Measurements from ENCODE around the gene PACSIN1. TPM values are rescaled to one million over a fixed set of nuclear protein-coding genes. Genes with fewer than 3 reads are reported as not detected.

The PACSIN1 gene
- total RNA-seq, 1 experiment from 2014 or later = 7.0 TPM

DNA sequence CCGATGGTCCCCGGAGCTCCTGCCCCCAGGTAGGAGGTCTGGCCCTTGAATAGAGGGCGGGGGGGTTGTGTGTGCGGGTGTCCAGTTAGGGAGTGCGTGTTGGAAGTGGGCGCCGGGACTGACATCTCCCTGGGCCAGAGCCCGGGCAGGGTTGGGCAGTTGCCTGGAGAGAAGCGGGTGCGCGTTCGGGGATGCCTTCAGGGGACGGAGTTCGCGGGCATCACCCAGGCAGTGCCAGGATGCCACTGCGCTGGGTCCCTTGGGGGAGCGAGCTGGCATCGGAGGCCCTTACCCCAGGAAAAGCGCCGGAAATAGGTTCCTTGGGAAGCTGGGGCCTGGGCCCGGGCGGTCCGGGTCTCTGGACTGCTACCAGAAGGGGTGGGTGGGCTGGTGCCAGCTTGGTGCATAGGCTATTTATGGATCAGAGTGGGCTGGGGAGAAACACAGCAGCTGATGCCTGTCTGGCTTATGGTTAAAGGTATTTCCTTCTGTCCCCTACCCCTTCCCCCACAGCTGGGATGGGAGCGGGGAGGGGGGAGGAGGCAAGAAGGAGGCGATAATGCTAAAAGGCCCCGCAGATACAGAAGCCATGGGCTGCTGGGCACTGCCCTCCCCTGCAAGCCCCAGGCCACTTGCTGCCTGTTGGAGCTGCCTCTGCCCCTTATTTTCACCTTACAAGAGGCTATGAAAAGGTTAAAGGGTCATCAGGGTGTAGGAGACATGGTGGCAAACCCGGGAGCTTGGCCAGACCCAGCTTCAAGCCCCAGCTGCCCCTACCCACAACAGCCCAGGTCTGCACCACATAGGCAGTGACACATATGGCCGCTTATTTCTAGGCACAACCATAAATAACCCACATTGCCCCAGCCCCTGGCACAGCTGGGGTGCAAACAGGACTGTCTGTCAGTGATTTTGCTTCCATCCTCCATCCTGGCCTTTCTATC, 638 bp downstream of the PACSIN1 start:
- no peaks in the 10 kb centered on the region for H3K4me1 ChIP-seq (ENCODE audit: insufficient read depth, low read length)
- no peaks in the 10 kb centered on the region for H4K20me1 ChIP-seq (ENCODE audit: control insufficient read depth, insufficient read depth, insufficient read length)
- no peak overlapping the region for H3K27ac ChIP-seq (ENCODE audit: insufficient read length, low read depth, low read length)
- peak overlapping the region; percentile 80 to 85 for H3K4me3 Mint-ChIP-seq
- no peak overlapping the region for H3K4ac ChIP-seq (ENCODE audit: low read depth, low read length)
- DNase-seq = no peak
- H3K36me3 Mint-ChIP-seq (ENCODE audit: insufficient read depth in 1 of 3, low read depth in 3 of 3) = no peaks in the 10 kb centered on the region
- no peak overlapping the region for H3K9ac ChIP-seq (ENCODE audit: extremely low read depth, insufficient read length, low read length)
- no peaks in the 10 kb centered on the region for H3K9me3 Mint-ChIP-seq
- H4K91ac ChIP-seq (ENCODE audit: insufficient read length, low read depth, low read length) = no peak overlapping the region
- no peak overlapping the region for H3T11ph ChIP-seq (ENCODE audit: low read length)
- H3K56ac ChIP-seq (ENCODE audit: insufficient read length, low read depth, low read length) = no peak overlapping the region
- H3K27me3 ChIP-seq (ENCODE audit: insufficient read depth, low read length) = no peaks in the 10 kb centered on the region
- H2BK5ac ChIP-seq (ENCODE audit: insufficient read length, low read length) = no peak overlapping the region
- H3K23me2 ChIP-seq (ENCODE audit: insufficient read length, low read depth, low read length, poor library complexity, severe bottlenecking) = peaks cover 11% of the 10 kb centered on the region
- H2AK5ac ChIP-seq (ENCODE audit: insufficient read length, low read length) = no peak overlapping the region
- no peak overlapping the region for H4K5ac ChIP-seq (ENCODE audit: insufficient read length, low read depth, low read length)
- no peak overlapping the region for H3K18ac ChIP-seq (ENCODE audit: insufficient read length, low read depth, low read length)
- peak overlapping the region in 1 of 3 experiments; percentile 96; a peak in 1 of 7 replicates for H3K27ac Mint-ChIP-seq
- peaks cover 22% of the 10 kb centered on the region for H3K27me3 Mint-ChIP-seq (ENCODE audit: low read depth)
- H3K4me1 Mint-ChIP-seq = peaks cover 13 to 26% of the 10 kb centered on the region in 2 experiments
- no peaks in the 10 kb centered on the region for H3K9me3 ChIP-seq (ENCODE audit: control insufficient read depth, low read depth, low read length)
- no peak overlapping the region for H2BK15ac ChIP-seq (ENCODE audit: low read depth, low read length)
- no peak overlapping the region for H2AFZ ChIP-seq (ENCODE audit: low read length)
- TF ChIP-seq, protein P1, sequence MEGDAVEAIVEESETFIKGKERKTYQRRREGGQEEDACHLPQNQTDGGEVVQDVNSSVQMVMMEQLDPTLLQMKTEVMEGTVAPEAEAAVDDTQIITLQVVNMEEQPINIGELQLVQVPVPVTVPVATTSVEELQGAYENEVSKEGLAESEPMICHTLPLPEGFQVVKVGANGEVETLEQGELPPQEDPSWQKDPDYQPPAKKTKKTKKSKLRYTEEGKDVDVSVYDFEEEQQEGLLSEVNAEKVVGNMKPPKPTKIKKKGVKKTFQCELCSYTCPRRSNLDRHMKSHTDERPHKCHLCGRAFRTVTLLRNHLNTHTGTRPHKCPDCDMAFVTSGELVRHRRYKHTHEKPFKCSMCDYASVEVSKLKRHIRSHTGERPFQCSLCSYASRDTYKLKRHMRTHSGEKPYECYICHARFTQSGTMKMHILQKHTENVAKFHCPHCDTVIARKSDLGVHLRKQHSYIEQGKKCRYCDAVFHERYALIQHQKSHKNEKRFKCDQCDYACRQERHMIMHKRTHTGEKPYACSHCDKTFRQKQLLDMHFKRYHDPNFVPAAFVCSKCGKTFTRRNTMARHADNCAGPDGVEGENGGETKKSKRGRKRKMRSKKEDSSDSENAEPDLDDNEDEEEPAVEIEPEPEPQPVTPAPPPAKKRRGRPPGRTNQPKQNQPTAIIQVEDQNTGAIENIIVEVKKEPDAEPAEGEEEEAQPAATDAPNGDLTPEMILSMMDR (conservative IDR thresholded peaks at IDR 0.05) = no peak
- H2BK20ac ChIP-seq (ENCODE audit: low read depth, low read length, poor library complexity, severe bottlenecking) = no peak overlapping the region
- no peaks in the 10 kb centered on the region for H3K79me1 ChIP-seq (ENCODE audit: insufficient read depth, low read depth, low read length, poor library complexity, severe bottlenecking)
- H3K4me2 ChIP-seq (ENCODE audit: insufficient read depth, insufficient read length, low read length) = peak overlapping the region; percentile 85
- no peak overlapping the region for H2BK12ac ChIP-seq (ENCODE audit: insufficient read length, low read depth, low read length)
- H3K79me2 ChIP-seq (ENCODE audit: insufficient read depth, low read length) = no peaks in the 10 kb centered on the region
- no CpG with 5 or more reads among the region's 28 CpGs for WGBS (ENCODE audit: extremely low coverage, insufficient read length, low lambda C conversion rate)
- no peak overlapping the region for H4K8ac ChIP-seq (replicated peaks; ENCODE audit: insufficient read length, low read depth, low read length)
- H2BK120ac ChIP-seq (ENCODE audit: low read depth, low read length, poor library complexity, severe bottlenecking) = no peak overlapping the region
- no peak overlapping the region for H3K23ac ChIP-seq (ENCODE audit: insufficient read length, low read depth, low read length)
- no peak overlapping the region for H3K14ac ChIP-seq (ENCODE audit: insufficient read depth, low read length)
